Calu3 (cell line): ENCODE results near the gene FYB2. TPM values are rescaled to one million over a fixed set of nuclear protein-coding genes. Genes with fewer than 3 reads are reported as not detected.

ENCODE experiments used
- BruUV-seq: library from RNA; stranded (reverse); fragments of 400-500 nt; replicated peaks from 2 replicates; lab custom pipeline; 2021; lab: Mats Ljungman, UMichigan
- CTCF ChIA-PET: fragments of 300-600 bp; sonication (Branson Sonifier 250); formaldehyde crosslinking; loops from one replicate; lab custom pipeline; 2022; ENCODE audit warnings: antibody characterized with exemption; lab: Charles Lee
- DNase-seq: peaks from one replicate; pipeline ENCODE4 v3.0.0; 2022
- H3K27ac Mint-ChIP-seq: one replicate; pipeline ENCODE4 v1.8.0; 2022; ENCODE audit warnings: mixed read lengths; ENCODE audit not compliant: unreplicated experiment
- H3K27me3 Mint-ChIP-seq: one replicate; pipeline ENCODE4 v1.8.0; 2022; ENCODE audit warnings: mixed read lengths; ENCODE audit not compliant: unreplicated experiment
- H3K36me3 Mint-ChIP-seq: one replicate; pipeline ENCODE4 v1.8.0; 2022; ENCODE audit warnings: mild to moderate bottlenecking, moderate library complexity, mixed read lengths; ENCODE audit not compliant: insufficient read depth, unreplicated experiment
- H3K4me1 Mint-ChIP-seq: one replicate; pipeline ENCODE4 v1.8.0; 2022; ENCODE audit warnings: mild to moderate bottlenecking, low read depth, mixed read lengths; ENCODE audit not compliant: unreplicated experiment
- H3K4me3 Mint-ChIP-seq: one replicate; pipeline ENCODE4 v1.8.0; 2022; ENCODE audit warnings: mild to moderate bottlenecking, low read depth, moderate library complexity, mixed read lengths; ENCODE audit not compliant: unreplicated experiment
- H3K9me3 Mint-ChIP-seq: one replicate; pipeline ENCODE4 v1.8.0; 2022; ENCODE audit warnings: low read depth, mixed read lengths; ENCODE audit not compliant: unreplicated experiment
- intact Hi-C: fragments of 100-400 bp; cut with micrococcal nuclease; formaldehyde crosslinking; loops from one replicate; pipeline ENCODE4 v1.10.0; 2022; ENCODE audit not compliant: unreplicated experiment
- total RNA-seq: library from RNA; stranded (reverse); gene quantifications from 2 replicates; pipeline ENCODE4 v1.2.3, GENCODE V29; 2022
- TF ChIP-seq, protein P1 (sequence below): fragments of 200-600 bp; IDR thresholded peaks from one replicate; pipeline ENCODE4 v1.8.0; 2022; ENCODE audit warnings: antibody characterized with exemption; ENCODE audit not compliant: unreplicated experiment

FYB2 gene
- total RNA-seq, 1 experiment from 2014 or later, result not detected

DNA sequence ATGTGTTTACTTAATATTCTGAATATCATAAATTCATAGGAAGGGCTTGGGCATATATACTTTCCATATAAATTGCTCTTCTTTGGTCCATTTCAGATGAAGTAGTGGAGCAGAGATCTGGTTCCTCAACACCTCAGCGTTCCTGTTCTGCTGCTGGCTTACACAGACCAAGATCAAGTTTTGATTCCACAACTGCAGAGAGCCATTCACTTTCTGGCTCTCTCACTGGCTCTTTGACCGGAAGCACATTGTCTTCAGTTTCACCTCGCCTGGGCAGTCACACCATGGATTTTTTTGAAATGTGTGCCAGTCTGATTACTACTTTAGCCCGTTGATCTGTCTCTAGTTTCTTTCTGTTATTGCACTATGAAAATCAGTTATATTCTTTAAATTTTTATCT, 111.8 kb downstream of the FYB2 start:
- no TSS peak for BruUV-seq
- Mint-ChIP-seq H3K27ac (no peak overlapping the region), H3K4me3 (no peak overlapping the region), H3K36me3 (no peaks in the 10 kb centered on the region), H3K4me1 (no peaks in the 10 kb centered on the region), H3K9me3 (no peaks in the 10 kb centered on the region), H3K27me3 (no peaks in the 10 kb centered on the region)
- DNase-seq, result no peak
- TF ChIP-seq, protein P1, sequence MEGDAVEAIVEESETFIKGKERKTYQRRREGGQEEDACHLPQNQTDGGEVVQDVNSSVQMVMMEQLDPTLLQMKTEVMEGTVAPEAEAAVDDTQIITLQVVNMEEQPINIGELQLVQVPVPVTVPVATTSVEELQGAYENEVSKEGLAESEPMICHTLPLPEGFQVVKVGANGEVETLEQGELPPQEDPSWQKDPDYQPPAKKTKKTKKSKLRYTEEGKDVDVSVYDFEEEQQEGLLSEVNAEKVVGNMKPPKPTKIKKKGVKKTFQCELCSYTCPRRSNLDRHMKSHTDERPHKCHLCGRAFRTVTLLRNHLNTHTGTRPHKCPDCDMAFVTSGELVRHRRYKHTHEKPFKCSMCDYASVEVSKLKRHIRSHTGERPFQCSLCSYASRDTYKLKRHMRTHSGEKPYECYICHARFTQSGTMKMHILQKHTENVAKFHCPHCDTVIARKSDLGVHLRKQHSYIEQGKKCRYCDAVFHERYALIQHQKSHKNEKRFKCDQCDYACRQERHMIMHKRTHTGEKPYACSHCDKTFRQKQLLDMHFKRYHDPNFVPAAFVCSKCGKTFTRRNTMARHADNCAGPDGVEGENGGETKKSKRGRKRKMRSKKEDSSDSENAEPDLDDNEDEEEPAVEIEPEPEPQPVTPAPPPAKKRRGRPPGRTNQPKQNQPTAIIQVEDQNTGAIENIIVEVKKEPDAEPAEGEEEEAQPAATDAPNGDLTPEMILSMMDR, result no peak
- CTCF ChIA-PET, result no interaction called here
- intact Hi-C loops, result loop anchor here (5.0 to 10.0 kb wide), 3 partner anchors 120 to 843 kb away; no protein-coding TSS in a partner anchor

DNA sequence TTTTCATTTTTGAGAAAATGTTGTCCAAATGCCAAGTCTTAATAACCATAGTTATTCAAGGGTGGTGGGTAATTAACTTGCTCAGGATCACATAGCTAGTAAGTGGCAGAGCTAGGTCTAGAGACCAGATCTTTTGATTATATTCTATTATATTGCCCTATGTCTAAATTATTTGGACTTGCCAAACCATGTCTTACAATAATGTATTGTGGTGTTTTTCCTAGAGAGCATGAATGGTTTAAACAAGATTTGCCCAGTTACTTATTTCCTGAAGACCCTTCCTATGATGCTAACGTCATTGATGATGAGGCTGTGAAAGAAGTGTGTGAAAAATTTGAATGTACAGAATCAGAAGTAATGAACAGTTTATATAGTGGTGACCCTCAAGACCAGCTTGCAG, 115.5 kb downstream of the FYB2 start:
- no peaks in the 10 kb centered on the region for H3K27me3 Mint-ChIP-seq
- no peaks in the 10 kb centered on the region for H3K4me1 Mint-ChIP-seq
- CTCF ChIA-PET, result no interaction called here
- TF ChIP-seq, protein P1, result no peak
- BruUV-seq, result no TSS peak
- H3K36me3 Mint-ChIP-seq, result no peaks in the 10 kb centered on the region
- no peak overlapping the region for H3K27ac Mint-ChIP-seq
- H3K4me3 Mint-ChIP-seq, result no peak overlapping the region
- no peak for DNase-seq
- H3K9me3 Mint-ChIP-seq, result peaks cover 3% of the 10 kb centered on the region
- intact Hi-C loops, result loop anchor here (10.0 kb wide), 2 partner anchors 289 to 839 kb away; no protein-coding TSS in a partner anchor

DNA sequence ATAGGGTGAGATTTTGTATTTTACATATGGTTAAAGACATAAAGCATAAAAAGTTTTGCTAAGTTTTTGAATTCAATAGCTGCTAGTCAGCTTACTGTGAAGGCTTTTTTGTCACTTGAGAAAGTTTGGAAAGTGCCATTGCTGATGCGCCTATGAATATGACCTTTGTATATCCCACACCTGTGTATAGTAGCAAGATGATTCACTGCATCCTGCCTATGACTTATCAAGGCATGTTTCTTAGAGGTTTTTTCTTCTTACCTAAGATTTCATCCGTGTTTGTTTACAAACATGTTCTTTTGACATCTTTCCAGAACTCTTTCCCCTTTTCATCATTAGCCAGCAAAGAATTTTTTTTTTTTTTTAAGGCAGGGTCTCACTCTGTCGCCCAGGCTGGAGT, 122.5 kb downstream of the FYB2 start:
- TF ChIP-seq, protein P1, result no peak
- CTCF ChIA-PET, result no interaction called here
- Mint-ChIP-seq H3K4me3 (no peak overlapping the region), H3K27me3 (no peaks in the 10 kb centered on the region), H3K36me3 (no peaks in the 10 kb centered on the region), H3K4me1 (no peaks in the 10 kb centered on the region), H3K9me3 (peaks cover 3% of the 10 kb centered on the region), H3K27ac (no peak overlapping the region)
- BruUV-seq, result no TSS peak
- no peak for DNase-seq
- intact Hi-C loops, result no loop called here

DNA sequence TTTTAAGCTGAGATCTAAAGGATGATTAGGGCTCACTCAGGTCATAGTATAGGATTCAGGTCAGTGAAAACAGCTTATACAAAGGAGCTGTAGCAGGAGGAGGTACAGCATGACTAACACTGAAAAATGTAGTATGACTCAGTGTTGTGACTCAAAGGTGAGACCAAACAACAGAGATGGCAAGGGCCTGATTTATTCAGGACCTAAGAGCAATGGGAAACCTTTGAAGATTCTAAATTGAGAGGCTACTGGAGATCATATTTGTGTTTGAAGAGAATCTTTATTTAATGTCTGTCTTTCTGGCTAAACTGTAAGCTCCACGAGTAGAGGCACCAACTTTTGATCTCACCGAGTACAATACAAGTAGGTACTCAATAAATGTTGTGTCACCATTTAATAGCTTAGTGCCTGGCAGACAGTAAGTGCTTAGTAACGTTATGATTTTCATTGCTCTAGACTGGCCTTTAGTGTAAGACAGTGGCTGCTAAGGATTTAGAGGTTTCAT, 130.6 kb downstream of the FYB2 start:
- Mint-ChIP-seq H3K9me3 (no peaks in the 10 kb centered on the region), H3K4me1 (no peaks in the 10 kb centered on the region), H3K27ac (peak overlapping the region; percentile 37), H3K27me3 (no peaks in the 10 kb centered on the region), H3K36me3 (no peaks in the 10 kb centered on the region), H3K4me3 (no peak overlapping the region)
- intact Hi-C loops, result no loop called here
- no TSS peak for BruUV-seq
- TF ChIP-seq, protein P1, result no peak
- DNase-seq, result peak; percentile 21
- CTCF ChIA-PET, result interaction anchor here (1.3 kb wide), 2 partner anchors 17 to 43 kb away, joined by 4 read pairs; partner anchors contain the start of gene PRKAA2
